ENCODE results near the gene ABCG1. TPM values are rescaled to one million over a fixed set of nuclear protein-coding genes. Genes with fewer than 3 reads are reported as not detected.

Gene ABCG1
- total RNA-seq, 1 donor from 2014 or later = 1.3 TPM

- Histone ChIP-seq H4K20me1 (ENCODE audit: insufficient read depth, low read length) (no peaks in the 10 kb centered on the region), H3K4me2 (ENCODE audit: low read length) (no peak overlapping the region), H3K4me1 (ENCODE audit: insufficient read depth, low read length) (no peaks in the 10 kb centered on the region), H3K27me3 (ENCODE audit: insufficient read depth, low read length) (peaks cover 1% of the 10 kb centered on the region), H3K79me2 (ENCODE audit: insufficient read depth, low read length) (no peaks in the 10 kb centered on the region), H3K4me3 (ENCODE audit: insufficient read depth, low read depth, low read length) (no peak overlapping the region), H3K27ac (ENCODE audit: low read depth, low read length) (no peak overlapping the region), H3K9ac (ENCODE audit: low read length) (no peak overlapping the region), H3K9me3 (ENCODE audit: insufficient read depth, low read depth, low read length) (no peaks in the 10 kb centered on the region), H3K36me3 (ENCODE audit: insufficient read depth, low read length) (no peaks in the 10 kb centered on the region), H2AFZ (ENCODE audit: low read depth, low read length) (no peak overlapping the region)
- DNase-seq (ENCODE audit: low read depth) (no peak), FAIRE-seq (no peak)
- no peak for TF ChIP-seq CTCF (IDR thresholded peaks at IDR 0.05; ENCODE audit: insufficient read depth, low read depth, low read length)
- TF ChIP-seq EZH2 (IDR thresholded peaks at IDR 0.05; ENCODE audit: insufficient read depth, low read length) = no peak
- H3K27ac Mint-ChIP-seq (ENCODE audit: unreplicated experiment) = no peak overlapping the region
- H3K36me3 Mint-ChIP-seq (ENCODE audit: low read depth, unreplicated experiment) = peaks cover 2% of the 10 kb centered on the region
- H3K4me1 Mint-ChIP-seq (ENCODE audit: low read depth, unreplicated experiment) = peaks cover 4% of the 10 kb centered on the region
- peaks cover 2% of the 10 kb centered on the region for H3K9me3 Mint-ChIP-seq (ENCODE audit: unreplicated experiment)
- H3K4me3 Mint-ChIP-seq (ENCODE audit: unreplicated experiment) = no peak overlapping the region
- H3K27me3 Mint-ChIP-seq (ENCODE audit: low read depth, unreplicated experiment) = peaks cover 21% of the 10 kb centered on the region
Measured at GRCh38 chr21:42266971-42267556, 48.1 kb downstream of the ABCG1 start.

- Mint-ChIP-seq H3K36me3 (ENCODE audit: low read depth, unreplicated experiment) (peaks cover 2% of the 10 kb centered on the region), H3K27ac (ENCODE audit: unreplicated experiment) (no peak overlapping the region), H3K4me1 (ENCODE audit: low read depth, unreplicated experiment) (peaks cover 4% of the 10 kb centered on the region), H3K9me3 (ENCODE audit: unreplicated experiment) (peaks cover 2% of the 10 kb centered on the region), H3K27me3 (ENCODE audit: low read depth, unreplicated experiment) (peaks cover 15% of the 10 kb centered on the region), H3K4me3 (ENCODE audit: unreplicated experiment) (no peak overlapping the region)
- H3K9ac ChIP-seq (ENCODE audit: low read length) = no peak overlapping the region
- H3K4me2 ChIP-seq (ENCODE audit: low read length) = no peak overlapping the region
- H3K4me3 ChIP-seq (ENCODE audit: insufficient read depth, low read depth, low read length) = no peak overlapping the region
- no peaks in the 10 kb centered on the region for H4K20me1 ChIP-seq (ENCODE audit: insufficient read depth, low read length)
- FAIRE-seq = no peak
- H3K27me3 ChIP-seq (ENCODE audit: insufficient read depth, low read length) = no peaks in the 10 kb centered on the region
- H3K79me2 ChIP-seq (ENCODE audit: insufficient read depth, low read length) = no peaks in the 10 kb centered on the region
- H2AFZ ChIP-seq (ENCODE audit: low read depth, low read length) = no peak overlapping the region
- no peaks in the 10 kb centered on the region for H3K36me3 ChIP-seq (ENCODE audit: insufficient read depth, low read length)
- no peak for DNase-seq (ENCODE audit: low read depth)
- no peaks in the 10 kb centered on the region for H3K4me1 ChIP-seq (ENCODE audit: insufficient read depth, low read length)
- no peaks in the 10 kb centered on the region for H3K9me3 ChIP-seq (ENCODE audit: insufficient read depth, low read depth, low read length)
- TF ChIP-seq CTCF (IDR thresholded peaks at IDR 0.05; ENCODE audit: insufficient read depth, low read depth, low read length) (no peak), EZH2 (IDR thresholded peaks at IDR 0.05; ENCODE audit: insufficient read depth, low read length) (no peak)
- H3K27ac ChIP-seq (ENCODE audit: low read depth, low read length) = no peak overlapping the region
Measured at GRCh38 chr21:42269386-42269785, 50.4 kb downstream of the ABCG1 start.

GRCh38 chr21:42271065-42271464 is 52.1 kb downstream of the ABCG1 start:
- TF ChIP-seq EZH2 (IDR thresholded peaks at IDR 0.05; ENCODE audit: insufficient read depth, low read length) = no peak
- no peak for TF ChIP-seq CTCF (IDR thresholded peaks at IDR 0.05; ENCODE audit: insufficient read depth, low read depth, low read length)
- Mint-ChIP-seq H3K27me3 (ENCODE audit: low read depth, unreplicated experiment) (peaks cover 12% of the 10 kb centered on the region), H3K4me3 (ENCODE audit: unreplicated experiment) (no peak overlapping the region), H3K27ac (ENCODE audit: unreplicated experiment) (no peak overlapping the region), H3K4me1 (ENCODE audit: low read depth, unreplicated experiment) (peaks cover 1% of the 10 kb centered on the region), H3K36me3 (ENCODE audit: low read depth, unreplicated experiment) (no peaks in the 10 kb centered on the region), H3K9me3 (ENCODE audit: unreplicated experiment) (no peaks in the 10 kb centered on the region)
- no peaks in the 10 kb centered on the region for H3K36me3 ChIP-seq (ENCODE audit: insufficient read depth, low read length)
- no peaks in the 10 kb centered on the region for H3K9me3 ChIP-seq (ENCODE audit: insufficient read depth, low read depth, low read length)
- FAIRE-seq = no peak
- no peaks in the 10 kb centered on the region for H3K79me2 ChIP-seq (ENCODE audit: insufficient read depth, low read length)
- DNase-seq (ENCODE audit: low read depth) = no peak
- H3K27ac ChIP-seq (ENCODE audit: low read depth, low read length) = no peak overlapping the region
- H2AFZ ChIP-seq (ENCODE audit: low read depth, low read length) = no peak overlapping the region
- no peaks in the 10 kb centered on the region for H3K27me3 ChIP-seq (ENCODE audit: insufficient read depth, low read length)
- no peaks in the 10 kb centered on the region for H4K20me1 ChIP-seq (ENCODE audit: insufficient read depth, low read length)
- no peaks in the 10 kb centered on the region for H3K4me1 ChIP-seq (ENCODE audit: insufficient read depth, low read length)
- no peak overlapping the region for H3K4me3 ChIP-seq (ENCODE audit: insufficient read depth, low read depth, low read length)
- no peak overlapping the region for H3K4me2 ChIP-seq (ENCODE audit: low read length)
- H3K9ac ChIP-seq (ENCODE audit: low read length) = no peak overlapping the region

All from astrocyte (in vitro differentiated cells and primary cell).